Aorta (tissue), 5 donors: ENCODE measurements around the gene PDS5B. TPM values are rescaled to one million over a fixed set of nuclear protein-coding genes. Genes with fewer than 3 reads are reported as not detected.
"Not testable (repeated sequence)": the region's sequence is repeated elsewhere in the genome, so short reads cannot be mapped to it uniquely, and the experiment has no call there.

Experiments used
- ATAC-seq: fragments of 200-7000 bp; cut with Tn5 transposase; one replicate; pipeline ENCODE4 v1.9.1; 2022; ENCODE audit warnings: moderate library complexity; ENCODE audit not compliant: low FRiP score
- DNase-seq, 2 donors: peaks; one replicate each; pipeline ENCODE4 v3.0.0-alpha.2; 2020
- H3K27ac ChIP-seq, 2 donors: one replicate each; pipeline ENCODE4 v1.5.1; 2013; ENCODE audit warnings: low read length in 2 of 2, mild to moderate bottlenecking in 2 of 2, moderate library complexity in 2 of 2, control low read depth in 1 of 2, inconsistent platforms in 1 of 2, low read depth in 1 of 2
- H3K27me3 ChIP-seq, 2 donors: one replicate each; pipeline ENCODE4 v1.6.1; 2013; ENCODE audit warnings: control low read depth in 1 of 2, low read length in 1 of 2, mild to moderate bottlenecking in 1 of 2, moderate library complexity in 1 of 2; ENCODE audit not compliant: insufficient read depth in 2 of 2, control insufficient read depth in 1 of 2
- H3K36me3 ChIP-seq, 2 donors: one replicate each; pipeline ENCODE4 v1.6.1; 2013; ENCODE audit warnings: control low read depth in 1 of 2, low read length in 1 of 2, mild to moderate bottlenecking in 1 of 2; ENCODE audit not compliant: insufficient read depth in 2 of 2, control insufficient read depth in 1 of 2
- H3K4me1 ChIP-seq, 2 donors: one replicate each; pipeline ENCODE4 v1.6.1; 2013; ENCODE audit warnings: low read length in 2 of 2, control low read depth in 1 of 2, mild to moderate bottlenecking in 1 of 2, moderate library complexity in 1 of 2; ENCODE audit not compliant: insufficient read depth in 2 of 2, control insufficient read depth in 1 of 2
- H3K4me3 ChIP-seq, 2 donors: one replicate each; pipeline ENCODE4 v1.5.1; 2013; ENCODE audit warnings: low read length in 2 of 2, control low read depth in 1 of 2, mild to moderate bottlenecking in 1 of 2
- H3K9me3 ChIP-seq: one replicate; pipeline ENCODE4 v1.6.1; 2013; ENCODE audit warnings: mild to moderate bottlenecking, low read length; ENCODE audit not compliant: control insufficient read depth
- WGBS, 2 donors: extraction: QIAGEN DNeasy Blood & Tissue Kit; methylation state at CpG; one replicate each; pipeline ENCODE4 v1.1.7; 2013; 5-methylcytosine and 5-hydroxymethylcytosine counted together
- intact Hi-C, 2 donors: fragments of 100-400 bp; cut with DNase I; formaldehyde crosslinking; loops; one replicate each; pipeline versions ENCODE4 v1.14.2 to v1.15.0; 2022
- polyA plus RNA-seq, 2 donors: library from polyadenylated mRNA; stranded (reverse); fragments of 200-250 nt; gene quantifications; one replicate each; pipeline ENCODE4 v1.2.3, GENCODE V29; 2013
- total RNA-seq, 2 donors: library from RNA; stranded (reverse); fragmentation: NEBNext Ultra II Directional; extraction: Animal tissue kit (Norgen Biotek cat#: 25700); gene quantifications; one replicate each; pipeline ENCODE4 v1.2.1, GENCODE V29; 2021
- donor health status: healthy with polysubstance abuse.
- donor health status: Bipolar disorder and iron deficiency.
- donor health status: DM: no; HTN: no; CAD: no.
- donor health status: DM: no; HTN: no; CAD: no.
- donor health status: DM: yes; HTN: yes; CAD: no.

PDS5B gene
- total and polyA plus RNA-seq, 4 donors = 9.5 to 52.9 (median 29.3) TPM

DNA sequence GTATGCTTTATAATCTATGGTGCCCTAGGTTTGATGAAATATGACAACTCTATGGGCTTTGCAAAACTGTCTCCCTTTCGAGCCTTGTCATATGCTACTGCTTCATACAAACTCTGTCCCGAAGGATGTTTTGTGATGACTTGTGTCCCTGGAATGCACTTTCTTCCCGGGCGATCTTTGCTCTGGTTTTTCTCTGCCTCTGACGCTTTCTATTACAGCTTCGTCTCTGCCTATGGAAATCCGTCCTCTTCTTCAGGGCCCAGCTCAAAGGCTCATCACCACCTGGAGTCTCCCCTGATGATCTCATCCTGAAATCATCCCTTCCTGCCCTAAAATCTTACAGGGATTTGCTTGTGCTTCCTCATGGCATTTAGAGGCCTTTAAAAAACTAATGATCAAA, 238.4 kb downstream of the PDS5B start:
- intact Hi-C loops = no loop called here
- no peaks in the 10 kb centered on the region for H3K36me3 ChIP-seq
- H3K27me3 ChIP-seq = no peaks in the 10 kb centered on the region
- no peak for DNase-seq
- H3K4me1 ChIP-seq = no peaks in the 10 kb centered on the region
- H3K9me3 ChIP-seq = no peaks in the 10 kb centered on the region
- no peak for ATAC-seq
- H3K27ac ChIP-seq = peak overlapping the region in 1 of 2 donors; percentile 29
- 28 to 32% methylated on average over 7 of the region's 7 CpGs for WGBS, 2 donors
- H3K4me3 ChIP-seq = no peak overlapping the region

DNA sequence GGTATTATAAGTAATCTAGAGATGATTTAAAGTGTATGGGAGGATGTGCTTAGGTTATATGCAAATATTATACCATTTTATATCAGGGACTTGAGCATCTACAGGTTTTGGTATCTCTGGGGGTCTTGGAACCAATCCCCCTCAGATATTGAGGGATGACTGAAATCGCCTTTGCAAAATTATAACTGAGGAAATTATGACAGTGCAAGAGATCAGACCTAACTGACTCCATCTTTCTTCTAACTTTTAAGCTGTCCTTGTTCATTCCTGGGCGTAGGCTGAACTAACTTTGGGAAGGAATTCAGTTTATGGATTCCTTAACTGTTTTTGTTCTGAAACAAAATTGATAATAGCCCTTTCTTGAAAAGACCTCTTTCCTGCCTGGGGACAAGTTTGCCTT, 239.2 kb downstream of the PDS5B start:
- DNase-seq (no peak), ATAC-seq (no peak)
- Histone ChIP-seq H3K4me1 (no peaks in the 10 kb centered on the region), H3K27ac (no peak overlapping the region), H3K36me3 (no peaks in the 10 kb centered on the region), H3K27me3 (no peaks in the 10 kb centered on the region), H3K9me3 (no peaks in the 10 kb centered on the region), H3K4me3 (no peak overlapping the region)
- intact Hi-C loops = no loop called here
- WGBS, 2 donors = 88 to 90% methylated on average over 2 of the region's 2 CpGs

DNA sequence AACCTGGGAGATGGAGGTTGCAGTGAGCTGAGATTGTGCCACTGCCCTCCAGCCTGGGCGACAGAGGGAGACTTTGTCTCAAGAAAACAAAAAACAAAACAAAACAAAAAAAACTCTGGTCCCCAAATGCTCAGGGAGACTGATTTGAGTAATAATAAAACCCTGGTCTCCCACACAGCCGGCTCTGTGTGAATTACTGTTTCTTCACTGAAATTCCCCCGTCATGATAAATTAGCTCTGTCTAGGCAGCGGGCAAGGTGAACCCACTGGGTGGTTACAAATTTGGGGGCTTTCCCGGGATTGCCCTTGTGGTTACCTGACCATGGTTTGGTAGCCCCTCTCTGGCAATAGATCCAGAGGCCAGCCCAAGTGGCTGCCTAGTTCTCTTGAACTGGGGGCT, 240.1 kb downstream of the PDS5B start:
- 93 to 96% methylated on average over 5 of the region's 5 CpGs for WGBS, 2 donors
- ATAC-seq, H3K27me3 ChIP-seq, intact Hi-C loops, H3K9me3 ChIP-seq, DNase-seq, H3K4me1 ChIP-seq, H3K27ac ChIP-seq, H3K36me3 ChIP-seq, H3K4me3 ChIP-seq: not testable (repeated sequence)

Other genes starting within 250 kb of the PDS5B start
- 10 to 100 TPM; 18.2 to 32.2 TPM for gene N4BP2L1, start 158.3 kb upstream of the PDS5B start, total RNA-seq
- gene N4BP2L1, start 158.3 kb upstream of the PDS5B start, polyA plus RNA-seq = 10 to 100 TPM; 13.3 to 33.7 TPM
- gene N4BP2L2, start 47.7 kb upstream of the PDS5B start, total RNA-seq = 100 to 1,000 TPM; 191 to 239 TPM
- gene N4BP2L2, start 47.7 kb upstream of the PDS5B start, polyA plus RNA-seq = 100 to 1,000 TPM in 1 of 2 donors, 10 to 100 TPM in 1; 45.5 to 115 TPM